HG03060 (cell line): ENCODE data around the gene MAPK12.

ENCODE experiments used
- ATAC-seq: cut with Tn5 transposase; IDR thresholded peaks from one replicate; pipeline ENCODE4 v1.9.1; 2021; ENCODE audit warnings: low read depth, moderate number of reproducible peaks; ENCODE audit not compliant: unreplicated experiment

The MAPK12 gene

DNA sequence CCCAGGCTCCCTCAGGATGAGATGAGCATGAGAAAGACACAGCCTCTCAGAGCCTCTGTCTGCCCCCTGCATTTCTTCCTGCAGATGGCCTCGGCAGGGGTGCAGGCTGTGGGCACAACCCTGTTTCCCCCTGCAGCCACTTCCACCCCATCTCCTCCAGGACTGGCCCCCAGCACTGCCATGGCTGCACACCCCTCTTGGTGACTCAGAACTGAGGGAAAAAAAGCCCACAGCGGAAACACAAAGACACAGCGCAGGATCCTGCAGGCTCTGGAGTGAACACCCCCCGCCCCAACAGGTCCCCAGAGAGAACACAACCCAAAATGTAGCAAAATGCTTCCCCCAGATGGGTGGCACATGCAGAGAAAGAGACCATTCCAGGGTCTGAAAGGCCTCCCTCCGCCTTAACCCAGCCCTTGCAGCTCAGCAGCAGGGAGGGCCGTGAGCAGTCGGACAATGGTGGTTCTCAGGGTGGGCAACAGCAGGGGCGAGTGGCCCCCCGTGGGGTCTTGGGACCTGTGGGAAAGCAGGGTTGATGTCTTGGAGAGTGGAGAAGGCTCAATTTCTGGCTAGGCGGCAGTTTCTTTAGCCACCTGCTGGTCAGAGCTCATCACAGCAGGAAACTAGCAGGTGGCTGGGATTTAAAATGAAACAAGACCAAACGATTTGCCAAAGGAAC, 24.6 kb downstream of the MAPK12 start:
- no peak for ATAC-seq

DNA sequence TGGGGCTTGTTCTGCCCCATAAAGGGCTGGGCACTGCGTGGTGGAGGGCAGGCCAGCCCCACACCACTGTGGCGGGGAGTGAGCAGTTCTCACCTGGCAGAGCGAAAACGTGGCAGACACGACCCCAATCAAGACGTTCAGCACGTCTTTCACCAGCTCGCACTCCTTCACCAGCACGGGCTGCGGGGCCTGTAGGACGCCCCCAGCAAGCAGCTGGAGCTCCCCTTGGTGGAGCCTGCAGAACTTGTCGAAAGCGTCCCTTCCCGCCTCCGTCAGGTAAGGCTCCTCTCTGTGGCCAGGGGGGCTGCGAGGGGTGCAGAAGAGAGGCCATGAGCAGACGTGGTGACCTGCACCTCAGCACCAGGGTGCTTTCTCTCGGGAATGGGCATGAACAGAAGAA, 28.3 kb downstream of the MAPK12 start:
- no peak for ATAC-seq

DNA sequence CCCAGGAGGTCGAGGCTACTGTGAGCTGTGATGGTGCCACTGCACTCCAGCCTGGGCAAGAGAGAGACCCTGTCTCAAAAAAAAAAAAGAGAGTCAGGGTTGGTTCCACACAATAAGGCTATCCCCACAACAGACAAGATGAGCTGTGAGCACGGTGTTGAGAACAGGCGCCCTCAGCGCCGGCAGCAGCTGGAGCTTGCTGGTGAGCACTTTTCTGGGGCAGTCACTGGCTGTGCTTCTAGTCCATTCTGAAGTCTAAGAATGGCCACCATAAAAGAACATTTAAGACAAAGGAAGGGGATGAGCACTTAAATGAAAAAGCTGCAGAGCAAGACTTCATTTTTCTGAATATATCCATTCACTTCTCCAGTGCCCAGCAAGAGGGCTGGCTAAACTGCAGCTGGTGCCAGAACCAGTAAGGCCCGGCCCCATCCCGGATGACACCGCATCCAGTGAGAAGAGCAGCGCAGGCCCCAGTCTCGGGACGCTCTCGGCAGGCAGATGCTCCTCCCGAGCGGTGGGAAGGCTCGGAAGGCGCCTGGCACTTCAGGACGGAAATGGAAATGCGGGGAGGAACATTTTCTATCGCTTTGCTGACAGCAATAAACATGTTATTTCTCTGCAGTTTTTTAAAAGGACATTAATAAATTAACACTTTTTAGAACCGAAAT, 28.9 kb downstream of the MAPK12 start:
- ATAC-seq = no peak

- no peak for ATAC-seq
These were observed 32.1 kb downstream of the MAPK12 start for GRCh38 chr22:50229370-50229769.

- ATAC-seq = no peak
These were observed 33.1 kb downstream of the MAPK12 start for GRCh38 chr22:50228366-50228765.

DNA sequence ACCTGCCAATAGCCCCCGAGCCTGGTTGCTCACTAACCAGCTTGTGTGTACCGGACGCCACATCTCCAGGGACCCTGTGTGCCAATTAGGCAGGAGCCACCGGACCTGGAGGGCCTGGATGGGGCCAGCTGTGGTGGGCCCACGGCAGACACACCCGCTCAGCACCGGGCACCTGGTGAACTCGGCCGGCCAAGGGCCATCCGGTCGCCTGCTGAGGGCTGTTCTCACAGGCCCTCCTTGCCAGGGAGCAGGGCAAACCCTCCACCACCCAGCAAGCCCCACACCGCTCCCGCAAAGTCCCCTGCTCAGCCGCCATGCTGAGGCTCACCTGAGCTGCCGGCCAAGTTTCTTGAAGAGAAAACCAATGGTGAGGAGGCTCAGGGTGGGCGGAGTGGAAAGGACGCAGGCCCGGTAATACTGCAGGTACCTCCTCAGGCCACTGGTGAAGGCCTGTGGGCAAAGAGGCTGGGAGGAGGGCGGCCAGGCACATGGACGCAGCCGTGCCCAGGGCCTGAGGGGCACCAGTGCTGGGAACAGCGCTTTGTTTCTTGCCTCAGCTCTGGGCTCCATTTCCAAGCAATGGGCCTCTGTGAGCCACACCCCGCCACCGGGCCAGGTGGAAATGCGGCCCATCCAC, 33.8 kb downstream of the MAPK12 start:
- no peak for ATAC-seq

DNA sequence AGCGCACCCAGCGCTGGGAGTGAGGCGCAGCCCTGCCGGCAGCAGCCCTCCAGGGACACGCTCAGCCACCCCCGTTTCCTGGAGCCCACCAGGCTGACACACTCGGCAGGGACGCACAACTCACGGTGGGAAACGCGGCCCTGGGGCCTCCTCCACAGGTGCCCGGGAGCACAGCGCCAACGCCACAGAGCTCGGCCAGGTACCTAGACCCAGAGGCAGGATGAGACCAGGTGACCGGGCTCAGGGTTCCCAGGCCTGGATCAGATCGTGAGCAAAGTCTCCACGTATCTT, 34.7 kb downstream of the MAPK12 start:
- no peak for ATAC-seq

- ATAC-seq = no peak
These were observed 35.2 kb downstream of the MAPK12 start for GRCh38 chr22:50226063-50226874.

GRCh38 chr22:50225200-50225969, 36.1 kb downstream of the MAPK12 start:
- no peak for ATAC-seq

GRCh38 chr22:50224071-50224470, 37.4 kb downstream of the MAPK12 start:
- no peak for ATAC-seq

DNA sequence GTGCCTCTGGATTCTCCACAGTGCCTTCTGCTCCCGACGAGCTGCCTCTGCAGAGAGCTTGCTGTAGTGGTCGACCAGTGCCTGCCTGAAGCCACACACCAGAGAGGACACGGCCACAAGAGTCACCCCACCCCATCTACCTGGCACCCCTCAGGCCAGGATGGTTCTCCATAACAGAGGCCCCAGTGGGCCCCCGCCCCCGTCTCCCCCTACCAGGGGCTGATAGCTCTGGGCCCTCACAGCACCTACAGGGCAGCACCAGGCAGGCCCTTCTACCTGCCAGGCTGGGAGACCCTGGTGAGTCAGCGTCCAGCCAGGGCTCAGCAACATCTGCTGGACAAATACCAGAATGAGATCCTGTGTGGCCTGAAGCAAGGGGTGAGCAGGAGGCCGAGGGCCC, 39.0 kb downstream of the MAPK12 start:
- ATAC-seq = no peak

- no peak for ATAC-seq
These were observed 39.8 kb downstream of the MAPK12 start for GRCh38 chr22:50221410-50222300.

- ATAC-seq = no peak
These were observed 40.7 kb downstream of the MAPK12 start for GRCh38 chr22:50220603-50221409.

DNA sequence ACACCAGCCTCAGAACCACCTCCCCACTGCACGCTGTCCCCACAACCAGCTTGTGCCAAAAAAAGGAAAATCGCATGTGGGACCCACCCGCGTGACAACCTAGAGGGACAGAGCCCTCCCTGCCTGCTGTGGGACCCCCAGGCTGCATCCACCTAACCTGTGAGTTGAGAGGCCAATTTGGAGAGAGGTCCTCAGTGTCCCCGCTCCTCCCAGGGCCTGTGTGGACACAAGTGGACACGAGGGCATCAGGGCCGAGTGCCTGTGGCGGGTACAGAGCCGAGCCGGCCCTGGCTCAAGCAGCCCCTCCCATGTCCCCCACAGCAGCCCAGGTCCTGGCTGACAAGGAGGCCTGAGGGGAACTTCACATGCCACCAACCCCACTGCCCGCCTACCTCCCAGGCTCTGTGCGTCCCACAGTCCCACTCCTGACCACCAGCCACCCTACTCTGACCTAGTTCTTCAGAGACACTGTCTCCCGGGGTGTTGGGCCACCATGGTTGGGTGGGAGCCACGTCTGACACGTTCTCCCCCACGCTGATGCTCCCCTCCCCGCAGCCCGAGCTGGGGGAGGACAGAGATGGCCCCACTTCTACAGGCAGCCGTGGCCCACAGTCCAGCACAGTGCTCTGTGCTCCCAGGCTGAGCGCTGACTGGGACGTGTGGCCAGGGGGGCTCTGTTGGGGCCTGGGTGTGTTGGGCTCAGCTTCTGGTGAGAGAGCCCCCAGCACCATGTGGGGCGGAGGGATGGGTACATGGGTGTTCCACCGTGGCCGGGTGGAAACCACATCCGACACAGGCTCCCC, 41.5 kb downstream of the MAPK12 start:
- ATAC-seq = no peak

GRCh38 chr22:50218996-50219727, 42.3 kb downstream of the MAPK12 start:
- no peak for ATAC-seq

DNA sequence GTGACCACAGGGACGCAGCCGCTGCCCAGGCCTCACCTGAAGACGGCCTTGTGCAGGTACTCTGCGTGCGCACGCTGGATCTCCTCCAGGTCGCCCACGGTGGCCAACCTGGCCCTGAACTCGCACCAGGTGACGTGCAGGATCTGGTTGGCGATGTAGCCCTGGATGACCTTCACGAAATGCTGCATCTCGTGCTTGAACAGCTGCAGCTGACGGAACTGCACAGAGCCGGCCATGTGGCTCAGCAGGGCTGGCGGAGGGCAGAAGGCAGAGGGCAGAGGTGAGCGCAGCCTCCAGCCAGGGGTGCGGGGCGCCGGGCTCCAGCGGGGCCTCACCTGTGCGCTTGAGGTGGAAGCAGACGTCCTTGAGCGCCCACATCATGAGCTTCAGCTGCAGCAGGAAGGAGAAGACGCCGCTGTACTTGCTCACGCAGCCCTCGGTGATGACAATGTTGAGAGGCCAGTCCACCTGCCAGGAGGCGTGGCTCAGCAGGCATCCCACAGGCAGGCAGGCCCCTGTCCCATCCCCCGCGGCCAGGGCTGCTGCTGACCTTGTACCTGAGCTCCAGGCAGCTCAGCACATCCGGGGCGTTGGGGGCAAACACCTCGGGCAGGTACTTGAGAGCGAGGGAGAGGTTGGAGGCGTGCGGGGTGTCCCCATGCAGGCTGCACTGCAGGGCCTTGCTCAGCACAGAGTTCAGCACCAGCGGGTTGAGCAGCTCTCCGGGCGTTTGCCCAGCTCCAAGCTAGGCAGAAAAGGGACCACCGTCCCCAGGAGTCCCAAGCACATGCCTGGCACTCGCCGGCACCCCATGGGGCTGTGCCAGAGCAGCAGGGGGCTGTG, 43.1 kb downstream of the MAPK12 start:
- ATAC-seq = no peak
